HCT116 (cell line): ENCODE data around the gene GRIN3A. TPM values are rescaled to one million over a fixed set of nuclear protein-coding genes. Genes with fewer than 3 reads are reported as not detected.

Source experiments
- ATAC-seq: fragments of 200-7000 bp; cut with Tn5 transposase; 2 replicates; pipeline ENCODE4 v1.9.1; 2020; ENCODE audit warnings: mild to moderate bottlenecking, moderate library complexity
- BruUV-seq: library from RNA; stranded (reverse); fragments of 400-500 nt; replicated peaks from 2 replicates; lab custom pipeline; 2021; lab: Mats Ljungman, UMichigan
- CTCF ChIA-PET: fragments of 300-600 bp; sonication (Branson Sonifier 250); formaldehyde crosslinking; loops from one replicate; lab custom pipeline; 2021; ENCODE audit warnings: antibody characterized with exemption; lab: Charles Lee
- POLR2A ChIA-PET: fragments of 300-600, 350-600 bp; sonication (Branson Sonifier 250); formaldehyde crosslinking; loops from one replicate; lab custom pipeline; 2021; ENCODE audit warnings: antibody characterized with exemption; lab: Charles Lee
- RAD21 ChIA-PET, 2 experiments: fragments of 300-600 bp; sonication (Branson Sonifier 250); formaldehyde crosslinking; loops; one replicate each; lab custom pipeline; 2023; ENCODE audit warnings: low total read pairs in 2 of 2; ENCODE audit not compliant: uncharacterized antibody in 2 of 2, unreplicated experiment in 2 of 2, low non-redundant PET in 1 of 2; lab: Charles Lee
- DNase-seq: peaks from one replicate; pipeline ENCODE4 v3.0.0-alpha.2; 2010; ENCODE audit warnings: low read depth, low spot score
- H2AFZ ChIP-seq: fragments of 200-600 bp; shearing (Covaris generic), sonication (generic); 2 replicates; pipeline ENCODE4 v1.6.1; 2017; ENCODE audit warnings: low read depth, mixed run types, mixed read lengths, antibody characterized with exemption, low read length; ENCODE audit not compliant: poor library complexity, severe bottlenecking
- H3K27ac ChIP-seq: 2 replicates; pipeline ENCODE4 v1.5.1; 2012; ENCODE audit warnings: low read depth, low read length
- H3K27me3 ChIP-seq: fragments of 200-600 bp; sonication (generic); 2 replicates; pipeline ENCODE4 v1.6.1; 2016; ENCODE audit warnings: mixed run types, low read length, mixed read lengths; ENCODE audit not compliant: insufficient read depth
- H3K36me3 ChIP-seq, 2 experiments: fragments of 200-500 bp in 1 of 2; fragments of 200-600 bp in 1 of 2; sonication (Bioruptor generic) in 1 of 2; sonication (generic) in 1 of 2; 2 replicates each; pipeline versions ENCODE4 v1.5.1 to v1.6.1; 2014 to 2016; ENCODE audit warnings: low read length in 2 of 2, inconsistent platforms in 1 of 2, mixed read lengths in 1 of 2, mixed run types in 1 of 2; ENCODE audit not compliant: insufficient read depth in 2 of 2, control insufficient read depth in 1 of 2
- H3K4me1 ChIP-seq, 2 experiments: fragments of 200-600 bp in 1 of 2; sonication (generic) in 1 of 2; 2 replicates each; pipeline versions ENCODE4 v1.5.1 to v1.6.1; 2012 to 2017; ENCODE audit warnings: low read length in 2 of 2, inconsistent platforms in 1 of 2, mild to moderate bottlenecking in 1 of 2, mixed read lengths in 1 of 2, mixed run types in 1 of 2, moderate library complexity in 1 of 2; ENCODE audit not compliant: insufficient read depth in 2 of 2, control insufficient read depth in 1 of 2
- H3K4me2 ChIP-seq: fragments of 200-600 bp; sonication (generic); 2 replicates; pipeline ENCODE4 v1.6.1; 2017; ENCODE audit warnings: mixed run types, low read length, mixed read lengths
- H3K4me3 ChIP-seq, 2 experiments: fragments of 200-600 bp in 1 of 2; sonication (generic) in 1 of 2; replicated peaks in 1 of 2; 2 replicates each; pipeline ENCODE4 v1.5.1; 2011 to 2016; ENCODE audit warnings: low read length in 2 of 2, control low read depth in 1 of 2, low read depth in 1 of 2, mild to moderate bottlenecking in 1 of 2, mixed read lengths in 1 of 2, mixed run types in 1 of 2
- H3K79me2 ChIP-seq: fragments of 200-600 bp; sonication (generic); 2 replicates; pipeline ENCODE4 v1.6.1; 2017; ENCODE audit warnings: mild to moderate bottlenecking, mixed run types, low read length, moderate library complexity, mixed read lengths; ENCODE audit not compliant: insufficient read depth
- H3K9ac ChIP-seq: fragments of 200-600 bp; sonication (generic); 2 replicates; pipeline ENCODE4 v1.6.1; 2016; ENCODE audit warnings: low read length, mixed read lengths
- H3K9me2 ChIP-seq: fragments of 200-600 bp; sonication (generic), shearing (Covaris generic); 2 replicates; pipeline ENCODE4 v1.6.1; 2017; ENCODE audit warnings: mixed run types, mild to moderate bottlenecking, moderate library complexity; ENCODE audit not compliant: insufficient read depth
- H3K9me3 ChIP-seq, 2 experiments: fragments of 200-500 bp in 1 of 2; fragments of 200-600 bp in 1 of 2; sonication (Bioruptor generic) in 1 of 2; sonication (generic) in 1 of 2; 2 replicates each; pipeline ENCODE4 v1.6.1; 2014 to 2017; ENCODE audit warnings: low read length in 2 of 2, mixed read lengths in 2 of 2, inconsistent platforms in 1 of 2, low read depth in 1 of 2, mild to moderate bottlenecking in 1 of 2, mixed run types in 1 of 2, moderate library complexity in 1 of 2; ENCODE audit not compliant: control insufficient read depth in 1 of 2, insufficient read depth in 1 of 2
- H4K20me1 ChIP-seq: fragments of 200-600 bp; sonication (generic), shearing (Covaris generic); 2 replicates; pipeline ENCODE4 v1.6.1; 2017; ENCODE audit warnings: mixed run types, mild to moderate bottlenecking, moderate library complexity; ENCODE audit not compliant: insufficient read depth
- CBX3 ChIP-seq: IDR thresholded peaks from 2 replicates; pipeline ENCODE4 v1.6.1; 2012; ENCODE audit warnings: low read depth
- EGR1 ChIP-seq: IDR thresholded peaks from 2 replicates; pipeline ENCODE4 v1.6.1; 2012; ENCODE audit warnings: low read depth
- JUND ChIP-seq: IDR thresholded peaks from 2 replicates; pipeline ENCODE4 v1.6.1; 2012
- SRF ChIP-seq: IDR thresholded peaks from 2 replicates; pipeline ENCODE4 v1.6.1; 2012; ENCODE audit warnings: low read depth
- YY1 ChIP-seq: IDR thresholded peaks from 2 replicates; pipeline ENCODE4 v1.6.1; 2011; ENCODE audit warnings: low read length, low read depth, moderate library complexity, mild to moderate bottlenecking; ENCODE audit not compliant: insufficient replicate concordance; ENCODE audit errors: extremely low read depth
- ZFX ChIP-seq: fragments of 450-650 bp; IDR thresholded peaks from 2 replicates; pipeline ENCODE4 v1.6.1; 2017
- intact Hi-C: fragments of 100-400 bp; cut with micrococcal nuclease; formaldehyde crosslinking; loops from 2 replicates; pipeline ENCODE4 v1.10.0; 2022
- total RNA-seq: library from RNA; stranded (reverse); gene quantifications from one replicate; pipeline ENCODE4 v1.2.1, GENCODE V29; 2021; ENCODE audit not compliant: unreplicated experiment

The GRIN3A gene
- total RNA-seq, 1 experiment from 2014 or later = not detected

DNA sequence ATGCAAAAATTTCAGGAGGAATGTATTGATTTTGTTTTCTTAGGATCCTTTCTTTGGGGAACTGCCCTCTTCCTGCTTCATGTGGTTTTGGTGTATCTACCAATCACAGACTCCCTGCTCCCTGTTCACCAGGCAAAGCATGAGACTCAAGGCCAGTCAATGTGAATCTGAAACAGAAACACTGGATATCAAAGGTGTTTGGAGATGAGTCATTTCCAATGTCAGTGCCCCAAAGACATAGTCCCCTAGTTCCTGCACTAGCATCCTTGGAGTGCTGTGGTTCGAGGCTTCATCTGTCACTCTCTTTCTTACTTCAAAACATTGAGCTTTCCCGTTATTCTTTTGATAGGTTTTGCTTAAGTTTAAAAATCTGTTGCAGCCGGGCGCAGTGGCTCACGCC is 151.8 kb downstream of the GRIN3A start:
- H2AFZ ChIP-seq = no peak overlapping the region
- H3K36me3 ChIP-seq = no peaks in the 10 kb centered on the region
- no peaks in the 10 kb centered on the region for H3K27me3 ChIP-seq
- no peak for TF ChIP-seq EGR1
- TF ChIP-seq YY1 = no peak
- H4K20me1 ChIP-seq = no peaks in the 10 kb centered on the region
- H3K4me3 ChIP-seq = no peak overlapping the region
- ChIA-PET POLR2A (no interaction called here), CTCF (interaction anchor here (1.0 kb wide), 1 partner anchor 15 kb away, joined by 6 read pairs; no protein-coding TSS in a partner anchor), RAD21 (no interaction called here)
- intact Hi-C loops = no loop called here
- ATAC-seq = peak; percentile 25; the same call in 1 of the 2 replicates
- no peak for DNase-seq
- H3K4me1 ChIP-seq = peaks cover 0 to 12% of the 10 kb centered on the region in 2 experiments; a peak in 2 of 4 replicates
- no peaks in the 10 kb centered on the region for H3K9me3 ChIP-seq
- H3K9me2 ChIP-seq = no peaks in the 10 kb centered on the region
- no peaks in the 10 kb centered on the region for H3K79me2 ChIP-seq
- no peak overlapping the region for H3K27ac ChIP-seq
- H3K9ac ChIP-seq = no peak overlapping the region
- H3K4me2 ChIP-seq = no peak overlapping the region
- BruUV-seq = no TSS peak

DNA sequence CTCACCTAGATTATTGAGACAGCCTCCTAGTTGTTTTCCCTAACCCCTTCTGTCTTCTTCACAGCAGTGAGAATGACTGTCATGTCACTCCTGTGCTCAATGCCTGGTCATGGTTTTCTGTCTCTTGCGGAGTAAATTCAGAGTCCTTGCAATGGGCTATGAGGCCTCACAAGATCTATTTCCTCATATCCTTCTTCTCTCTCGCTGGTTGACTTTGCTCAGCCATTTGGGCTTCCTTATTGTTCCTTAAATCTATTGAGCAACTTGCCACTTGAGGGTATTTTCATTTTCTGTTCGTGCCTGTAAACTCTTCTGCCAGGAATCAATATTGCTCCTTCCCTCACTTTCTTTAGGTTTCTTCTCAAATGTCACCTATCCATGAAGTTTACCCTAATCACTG is 152.7 kb downstream of the GRIN3A start:
- BruUV-seq = no TSS peak
- ChIA-PET POLR2A (no interaction called here), RAD21 (no interaction called here), CTCF (no interaction called here)
- Histone ChIP-seq H3K27me3 (no peaks in the 10 kb centered on the region), H2AFZ (no peak overlapping the region), H3K36me3 (no peaks in the 10 kb centered on the region), H3K9me3 (no peaks in the 10 kb centered on the region), H3K79me2 (no peaks in the 10 kb centered on the region), H3K27ac (no peak overlapping the region), H3K4me2 (no peak overlapping the region), H3K9ac (no peak overlapping the region), H4K20me1 (no peaks in the 10 kb centered on the region), H3K9me2 (no peaks in the 10 kb centered on the region), H3K4me3 (no peak overlapping the region), H3K4me1 (peaks cover 0 to 12% of the 10 kb centered on the region in 2 experiments; a peak in 2 of 4 replicates)
- no peak for ATAC-seq
- no peak for TF ChIP-seq ZFX
- no peak for TF ChIP-seq CBX3
- no peak for TF ChIP-seq JUND
- TF ChIP-seq SRF = no peak
- intact Hi-C loops = no loop called here
- DNase-seq = no peak
